Astrocyte (in vitro differentiated cells and primary cell): ENCODE results near the gene OPCML. TPM values are rescaled to one million over a fixed set of nuclear protein-coding genes. Genes with fewer than 3 reads are reported as not detected.

ENCODE experiments used
- DNase-seq: peaks from one replicate; pipeline ENCODE4 v3.0.0-alpha.2; 2010; ENCODE audit warnings: low read depth
- FAIRE-seq: peaks from 2 replicates; lab custom pipeline; 2011; peaks lifted over from hg19 to GRCh38; lab: Jason Lieb, UNC
- H2AFZ ChIP-seq: 2 replicates; pipeline ENCODE4 v1.6.0; 2012; ENCODE audit warnings: low read depth, low read length, inconsistent platforms
- H3K27ac ChIP-seq: 2 replicates; pipeline ENCODE4 v1.5.1; 2011; ENCODE audit warnings: low read depth, low read length, inconsistent platforms
- H3K27me3 ChIP-seq: 2 replicates; pipeline ENCODE4 v1.6.0; 2011; ENCODE audit warnings: low read length, inconsistent platforms; ENCODE audit not compliant: insufficient read depth
- H3K36me3 ChIP-seq: 2 replicates; pipeline ENCODE4 v1.5.1; 2011; ENCODE audit warnings: low read length, inconsistent platforms; ENCODE audit not compliant: insufficient read depth
- H3K4me1 ChIP-seq: 2 replicates; pipeline ENCODE4 v1.5.1; 2011; ENCODE audit warnings: low read length, inconsistent platforms; ENCODE audit not compliant: insufficient read depth
- H3K4me2 ChIP-seq: 2 replicates; pipeline ENCODE4 v1.6.0; 2012; ENCODE audit warnings: low read length, inconsistent platforms
- H3K4me3 ChIP-seq: 2 replicates; pipeline ENCODE4 v1.5.1; 2011; ENCODE audit warnings: low read depth, mild to moderate bottlenecking, low read length, inconsistent platforms; ENCODE audit not compliant: insufficient read depth
- H3K79me2 ChIP-seq: 2 replicates; pipeline ENCODE4 v1.6.0; 2012; ENCODE audit warnings: mild to moderate bottlenecking, low read length, inconsistent platforms; ENCODE audit not compliant: insufficient read depth
- H3K9ac ChIP-seq: 2 replicates; pipeline ENCODE4 v1.6.0; 2012; ENCODE audit warnings: mild to moderate bottlenecking, low read length, inconsistent platforms
- H3K9me3 ChIP-seq: 2 replicates; pipeline ENCODE4 v1.5.1; 2012; ENCODE audit warnings: low read depth, mild to moderate bottlenecking, low read length, inconsistent platforms; ENCODE audit not compliant: insufficient read depth
- H4K20me1 ChIP-seq: 2 replicates; pipeline ENCODE4 v1.6.0; 2012; ENCODE audit warnings: low read length, inconsistent platforms; ENCODE audit not compliant: insufficient read depth
- H3K27ac Mint-ChIP-seq: one replicate; pipeline ENCODE4 v1.8.0; 2021; ENCODE audit warnings: mild to moderate bottlenecking, mixed read lengths; ENCODE audit not compliant: unreplicated experiment
- H3K27me3 Mint-ChIP-seq: one replicate; pipeline ENCODE4 v1.8.0; 2021; ENCODE audit warnings: low read depth, mixed read lengths; ENCODE audit not compliant: unreplicated experiment
- H3K36me3 Mint-ChIP-seq: one replicate; pipeline ENCODE4 v1.8.0; 2021; ENCODE audit warnings: low read depth, mixed read lengths; ENCODE audit not compliant: unreplicated experiment
- H3K4me1 Mint-ChIP-seq: one replicate; pipeline ENCODE4 v1.8.0; 2021; ENCODE audit warnings: low read depth, mixed read lengths; ENCODE audit not compliant: unreplicated experiment
- H3K4me3 Mint-ChIP-seq: one replicate; pipeline ENCODE4 v1.8.0; 2021; ENCODE audit warnings: mild to moderate bottlenecking, moderate library complexity, mixed read lengths; ENCODE audit not compliant: unreplicated experiment
- H3K9me3 Mint-ChIP-seq: one replicate; pipeline ENCODE4 v1.8.0; 2021; ENCODE audit warnings: mild to moderate bottlenecking, mixed read lengths; ENCODE audit not compliant: unreplicated experiment
- EZH2 ChIP-seq: IDR thresholded peaks from 2 replicates; pipeline ENCODE4 v1.6.1; 2012; ENCODE audit warnings: mild to moderate bottlenecking, low read length, inconsistent platforms; ENCODE audit not compliant: insufficient read depth
- total RNA-seq: library from RNA; stranded (reverse); gene quantifications from 2 replicates; pipeline ENCODE4 v1.2.1, GENCODE V29; 2021
- TF ChIP-seq, protein P1 (sequence below): IDR thresholded peaks from 2 replicates; pipeline ENCODE4 v1.5.1; 2011; ENCODE audit warnings: low read depth, mild to moderate bottlenecking, inconsistent platforms, low read length, moderate library complexity; ENCODE audit not compliant: insufficient read depth

The OPCML gene
- total RNA-seq, 1 donor from 2014 or later = 7.9 TPM

DNA sequence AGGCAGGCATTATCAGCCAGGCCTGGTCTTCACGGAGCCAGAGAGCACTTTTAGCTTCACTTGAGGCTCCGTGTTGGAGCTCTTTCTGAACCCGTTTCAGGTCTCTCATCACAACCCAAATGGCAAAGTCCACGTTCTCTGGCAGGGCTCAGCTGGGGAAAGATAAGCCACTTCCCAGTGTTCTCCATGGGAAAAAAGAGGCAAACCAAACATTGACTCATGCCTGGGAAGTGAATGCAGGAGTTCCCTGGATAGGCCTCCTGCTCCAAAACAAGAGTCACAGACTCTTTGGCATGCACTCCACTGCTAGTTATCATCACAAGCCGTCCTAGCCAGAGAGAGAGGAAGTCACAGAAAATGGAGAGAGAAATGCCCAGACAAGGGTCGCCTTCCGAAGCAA, 11.6 kb downstream of the OPCML start:
- FAIRE-seq (no peak), DNase-seq (no peak)
- Histone ChIP-seq H3K4me2 (no peak overlapping the region), H2AFZ (no peak overlapping the region), H3K9ac (no peak overlapping the region), H3K79me2 (no peaks in the 10 kb centered on the region), H3K4me3 (no peak overlapping the region), H3K27me3 (no peaks in the 10 kb centered on the region), H3K4me1 (no peaks in the 10 kb centered on the region), H4K20me1 (no peaks in the 10 kb centered on the region), H3K9me3 (no peaks in the 10 kb centered on the region), H3K36me3 (no peaks in the 10 kb centered on the region), H3K27ac (no peak overlapping the region)
- TF ChIP-seq, protein P1, sequence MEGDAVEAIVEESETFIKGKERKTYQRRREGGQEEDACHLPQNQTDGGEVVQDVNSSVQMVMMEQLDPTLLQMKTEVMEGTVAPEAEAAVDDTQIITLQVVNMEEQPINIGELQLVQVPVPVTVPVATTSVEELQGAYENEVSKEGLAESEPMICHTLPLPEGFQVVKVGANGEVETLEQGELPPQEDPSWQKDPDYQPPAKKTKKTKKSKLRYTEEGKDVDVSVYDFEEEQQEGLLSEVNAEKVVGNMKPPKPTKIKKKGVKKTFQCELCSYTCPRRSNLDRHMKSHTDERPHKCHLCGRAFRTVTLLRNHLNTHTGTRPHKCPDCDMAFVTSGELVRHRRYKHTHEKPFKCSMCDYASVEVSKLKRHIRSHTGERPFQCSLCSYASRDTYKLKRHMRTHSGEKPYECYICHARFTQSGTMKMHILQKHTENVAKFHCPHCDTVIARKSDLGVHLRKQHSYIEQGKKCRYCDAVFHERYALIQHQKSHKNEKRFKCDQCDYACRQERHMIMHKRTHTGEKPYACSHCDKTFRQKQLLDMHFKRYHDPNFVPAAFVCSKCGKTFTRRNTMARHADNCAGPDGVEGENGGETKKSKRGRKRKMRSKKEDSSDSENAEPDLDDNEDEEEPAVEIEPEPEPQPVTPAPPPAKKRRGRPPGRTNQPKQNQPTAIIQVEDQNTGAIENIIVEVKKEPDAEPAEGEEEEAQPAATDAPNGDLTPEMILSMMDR = no peak
- TF ChIP-seq EZH2 = no peak
- Mint-ChIP-seq H3K27ac (no peak overlapping the region), H3K9me3 (no peaks in the 10 kb centered on the region), H3K4me1 (peaks cover 8% of the 10 kb centered on the region), H3K36me3 (peaks cover 2% of the 10 kb centered on the region), H3K27me3 (peaks cover 8% of the 10 kb centered on the region), H3K4me3 (no peak overlapping the region)

DNA sequence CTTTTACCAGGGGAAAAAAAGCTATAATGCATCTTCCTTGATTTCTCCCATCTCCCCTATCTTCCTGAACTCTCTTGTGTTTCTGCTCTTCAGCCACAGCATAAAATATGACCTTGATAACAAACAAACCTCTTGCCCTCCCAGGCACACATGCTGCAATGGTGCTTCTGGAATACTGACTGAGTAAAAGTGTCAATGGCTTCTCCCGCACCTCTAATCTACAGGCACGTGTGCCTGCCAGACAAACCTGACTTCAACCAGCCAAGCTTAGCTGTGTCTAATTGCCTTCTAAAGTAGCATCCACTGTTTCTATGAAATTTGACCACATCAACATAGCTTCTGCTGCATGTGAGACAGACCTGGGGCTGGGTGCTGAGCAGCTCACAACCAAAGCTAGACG, 12.7 kb downstream of the OPCML start:
- Histone ChIP-seq H2AFZ (no peak overlapping the region), H3K9me3 (no peaks in the 10 kb centered on the region)
- H3K27ac Mint-ChIP-seq = no peak overlapping the region

DNA sequence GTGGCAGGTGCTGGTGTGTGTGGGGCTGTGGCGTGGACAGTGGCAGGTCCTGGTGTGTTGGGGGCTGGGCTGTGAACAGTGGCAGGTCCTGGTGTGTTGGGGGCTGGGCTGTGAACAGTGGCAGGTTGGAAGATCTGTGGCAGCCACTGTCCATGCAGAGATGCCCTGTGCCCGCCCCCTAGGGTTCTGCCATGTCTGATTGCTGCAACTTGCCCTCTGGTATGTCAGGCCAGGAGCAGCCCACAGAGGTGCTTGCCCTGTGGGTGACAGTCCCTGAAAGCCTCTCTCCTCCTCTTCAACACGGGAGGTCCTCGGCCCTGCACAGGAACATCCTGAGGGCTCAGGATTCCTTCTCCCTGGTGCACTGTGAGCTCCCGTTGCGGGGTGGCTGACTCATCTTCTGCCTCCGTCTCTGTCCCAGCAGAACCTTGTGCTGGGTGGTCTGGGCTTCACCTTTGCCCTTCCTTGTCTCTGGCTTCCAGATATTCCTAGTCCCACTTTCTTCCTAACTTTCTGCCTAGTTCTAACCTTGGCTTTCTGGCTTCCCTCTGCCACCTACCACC, 13.5 kb downstream of the OPCML start:
- H3K4me3 Mint-ChIP-seq = no peak overlapping the region
- no peak overlapping the region for H3K4me3 ChIP-seq
- DNase-seq = no peak
- no peak overlapping the region for H3K27ac ChIP-seq
- H3K27ac Mint-ChIP-seq = no peak overlapping the region
- no peaks in the 10 kb centered on the region for H3K36me3 Mint-ChIP-seq
- H3K79me2 ChIP-seq = no peaks in the 10 kb centered on the region
- H3K27me3 ChIP-seq = no peaks in the 10 kb centered on the region
- no peak overlapping the region for H3K9ac ChIP-seq
- no peaks in the 10 kb centered on the region for H3K9me3 ChIP-seq
- H3K4me1 ChIP-seq = no peaks in the 10 kb centered on the region
- no peak for FAIRE-seq
- no peaks in the 10 kb centered on the region for H3K36me3 ChIP-seq
- TF ChIP-seq, protein P1 = no peak
- TF ChIP-seq EZH2 = no peak
- no peaks in the 10 kb centered on the region for H3K9me3 Mint-ChIP-seq
- H2AFZ ChIP-seq = no peak overlapping the region
- no peak overlapping the region for H3K4me2 ChIP-seq
- peaks cover 4% of the 10 kb centered on the region for H3K4me1 Mint-ChIP-seq
- H3K27me3 Mint-ChIP-seq = peaks cover 7% of the 10 kb centered on the region
- H4K20me1 ChIP-seq = no peaks in the 10 kb centered on the region

More for the DNA sequence above, 12.7 kb downstream of the OPCML start:
- Mint-ChIP-seq H3K36me3 (no peaks in the 10 kb centered on the region), H3K9me3 (no peaks in the 10 kb centered on the region), H3K27me3 (peaks cover 7% of the 10 kb centered on the region), H3K4me3 (no peak overlapping the region), H3K4me1 (peaks cover 8% of the 10 kb centered on the region)
- Histone ChIP-seq H3K4me2 (no peak overlapping the region), H4K20me1 (no peaks in the 10 kb centered on the region), H3K36me3 (no peaks in the 10 kb centered on the region), H3K27ac (no peak overlapping the region), H3K9ac (no peak overlapping the region), H3K4me3 (no peak overlapping the region), H3K4me1 (no peaks in the 10 kb centered on the region), H3K79me2 (no peaks in the 10 kb centered on the region), H3K27me3 (no peaks in the 10 kb centered on the region)
- DNase-seq = no peak
- no peak for FAIRE-seq
- TF ChIP-seq, protein P1 = no peak
- no peak for TF ChIP-seq EZH2
